ENCODE data around the gene RPTOR. TPM values are rescaled to one million over a fixed set of nuclear protein-coding genes. Genes with fewer than 3 reads are reported as not detected.

RPTOR gene
- polyA plus RNA-seq, 1 donor from 2014 or later = 8.0 TPM

GRCh38 chr17:81010935-81011334, 466.3 kb downstream of the RPTOR start:
- Histone ChIP-seq H3K9me3 (ENCODE audit: low read length) (peaks cover 4% of the 10 kb centered on the region), H2AFZ (ENCODE audit: low read depth, low read length) (no peak overlapping the region), H3K9ac (ENCODE audit: low read length) (no peak overlapping the region), H3K79me2 (replicated peaks; ENCODE audit: insufficient read depth, low read length) (no peaks in the 10 kb centered on the region), H3K36me3 (ENCODE audit: insufficient read depth, low read length) (no peaks in the 10 kb centered on the region), H3K4me3 (ENCODE audit: low read length) (no peak overlapping the region), H3K27me3 (ENCODE audit: insufficient read depth, low read depth, low read length) (no peaks in the 10 kb centered on the region), H3K9me2 (ENCODE audit: insufficient read depth, low read length) (no peaks in the 10 kb centered on the region), H3F3A (ENCODE audit: insufficient read depth, low read length, poor library complexity, severe bottlenecking) (no peaks in the 10 kb centered on the region), H4K20me1 (ENCODE audit: insufficient read depth) (no peaks in the 10 kb centered on the region), H3K27ac (ENCODE audit: low read length) (no peak overlapping the region), H3K4me2 (ENCODE audit: low read length) (no peak overlapping the region)
- TF ChIP-seq RAD21 (conservative IDR thresholded peaks at IDR 0.05) (no peak), REST (IDR thresholded peaks at IDR 0.05; ENCODE audit: borderline replicate concordance) (no peak), TAF1 (IDR thresholded peaks at IDR 0.05; ENCODE audit: low read depth) (no peak), EP300 (conservative IDR thresholded peaks at IDR 0.05; ENCODE audit: poor library complexity, severe bottlenecking) (no peak), MXI1 (conservative IDR thresholded peaks at IDR 0.05; ENCODE audit: poor library complexity, severe bottlenecking) (no peak), SMC3 (conservative IDR thresholded peaks at IDR 0.05; ENCODE audit: poor library complexity) (no peak), POLR2AphosphoS5 (IDR thresholded peaks at IDR 0.05) (no peak), CTCF (IDR thresholded peaks at IDR 0.05; ENCODE audit: poor library complexity, severe bottlenecking) (no peak), EZH2 (IDR thresholded peaks at IDR 0.05; ENCODE audit: borderline replicate concordance, insufficient read depth, low read length, poor library complexity, severe bottlenecking) (no peak)

GRCh38 chr17:81011951-81012350, 467.3 kb downstream of the RPTOR start:
- Histone ChIP-seq H4K20me1 (ENCODE audit: insufficient read depth) (no peaks in the 10 kb centered on the region), H3K27me3 (ENCODE audit: insufficient read depth, low read depth, low read length) (no peaks in the 10 kb centered on the region), H3K36me3 (ENCODE audit: insufficient read depth, low read length) (no peaks in the 10 kb centered on the region), H3K9me2 (ENCODE audit: insufficient read depth, low read length) (no peaks in the 10 kb centered on the region), H3K4me2 (ENCODE audit: low read length) (no peak overlapping the region), H3K9ac (ENCODE audit: low read length) (no peak overlapping the region), H3K27ac (ENCODE audit: low read length) (no peak overlapping the region), H3F3A (ENCODE audit: insufficient read depth, low read length, poor library complexity, severe bottlenecking) (no peaks in the 10 kb centered on the region), H3K9me3 (ENCODE audit: low read length) (peaks cover 7% of the 10 kb centered on the region), H3K4me3 (ENCODE audit: low read length) (no peak overlapping the region), H3K79me2 (replicated peaks; ENCODE audit: insufficient read depth, low read length) (no peaks in the 10 kb centered on the region), H2AFZ (ENCODE audit: low read depth, low read length) (no peak overlapping the region)
- TF ChIP-seq TAF1 (IDR thresholded peaks at IDR 0.05; ENCODE audit: low read depth) (no peak), EP300 (conservative IDR thresholded peaks at IDR 0.05; ENCODE audit: poor library complexity, severe bottlenecking) (no peak), EZH2 (IDR thresholded peaks at IDR 0.05; ENCODE audit: borderline replicate concordance, insufficient read depth, low read length, poor library complexity, severe bottlenecking) (no peak), MXI1 (conservative IDR thresholded peaks at IDR 0.05; ENCODE audit: poor library complexity, severe bottlenecking) (no peak), REST (IDR thresholded peaks at IDR 0.05; ENCODE audit: borderline replicate concordance) (no peak), RAD21 (conservative IDR thresholded peaks at IDR 0.05) (no peak), POLR2AphosphoS5 (IDR thresholded peaks at IDR 0.05) (no peak)
